ENCODE measurements around the gene MMP27.

DNA sequence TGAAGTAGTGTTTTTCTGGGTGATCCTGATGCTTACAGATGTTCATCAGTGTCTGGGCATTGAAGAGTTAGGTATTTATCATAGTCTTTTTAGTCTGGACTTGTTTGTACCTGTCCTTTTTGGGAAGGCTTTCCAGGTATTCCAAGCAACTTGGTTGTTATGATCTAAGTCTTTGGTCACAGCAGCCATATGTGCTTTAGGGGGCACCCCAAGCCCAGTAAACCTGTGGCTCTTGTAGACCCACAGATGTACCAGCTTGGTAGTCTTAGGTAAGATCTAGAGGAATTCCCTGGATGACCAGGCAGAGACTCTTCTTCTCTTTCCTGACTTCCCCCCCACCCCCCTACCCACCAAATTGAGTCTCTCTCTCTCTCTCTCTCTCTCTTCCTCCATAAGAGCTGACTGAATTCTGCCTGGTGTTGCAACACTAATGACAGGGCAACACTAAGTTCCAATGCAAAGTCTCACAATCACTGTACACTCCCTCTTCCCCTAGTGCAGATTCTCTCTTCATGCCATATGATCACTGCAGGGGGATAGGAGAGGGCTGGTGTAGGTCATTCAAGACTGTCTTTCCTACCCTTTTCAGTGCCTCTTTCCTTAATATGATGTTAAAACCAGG lies 43.6 kb upstream of the MMP27 start:
- TF ChIP-seq GATA3 (IDR thresholded peaks at IDR 0.05; ENCODE audit: low read depth, low read length) (no peak), GATA2 (IDR thresholded peaks at IDR 0.05; ENCODE audit: low read depth, low read length) (no peak)

Measured in SH-SY5Y (cell line).